PC-3 (cell line): ENCODE results near the gene ZSWIM8.

Experiments used
- EZH2 ChIP-seq: fragments of 300-600 bp; sonication (generic); IDR thresholded peaks from one replicate; pipeline ENCODE4 v1.6.1; 2017; ENCODE audit warnings: antibody characterized with exemption, mild to moderate bottlenecking, low read length; ENCODE audit not compliant: unreplicated experiment
- TF ChIP-seq, protein P1 (sequence below): fragments of 300-600 bp; sonication (generic); conservative IDR thresholded peaks from 2 replicates; pipeline ENCODE4 v1.5.1; 2017; ENCODE audit warnings: antibody characterized with exemption, low read depth, mild to moderate bottlenecking, low read length

DNA sequence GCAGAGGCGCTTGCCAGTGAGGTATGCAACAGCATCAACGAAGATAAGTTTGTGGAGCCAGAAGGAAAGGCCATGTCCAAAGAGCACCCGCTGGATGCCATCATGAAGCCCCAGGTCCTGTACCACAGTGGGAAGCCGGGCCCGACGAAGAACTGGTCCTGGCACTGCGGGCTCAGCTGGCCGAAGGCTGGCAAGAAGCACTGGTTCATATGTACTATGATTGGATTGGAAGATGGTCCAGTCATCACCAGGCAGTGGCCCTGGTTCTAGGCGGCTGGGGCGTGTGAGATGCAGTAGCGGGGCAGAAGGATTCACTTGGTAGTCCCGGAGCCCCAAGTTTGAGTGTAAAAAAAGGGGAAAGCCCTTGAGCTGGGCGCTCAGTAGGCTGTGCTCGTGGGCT is 22.1 kb downstream of the ZSWIM8 start:
- TF ChIP-seq, protein P1, sequence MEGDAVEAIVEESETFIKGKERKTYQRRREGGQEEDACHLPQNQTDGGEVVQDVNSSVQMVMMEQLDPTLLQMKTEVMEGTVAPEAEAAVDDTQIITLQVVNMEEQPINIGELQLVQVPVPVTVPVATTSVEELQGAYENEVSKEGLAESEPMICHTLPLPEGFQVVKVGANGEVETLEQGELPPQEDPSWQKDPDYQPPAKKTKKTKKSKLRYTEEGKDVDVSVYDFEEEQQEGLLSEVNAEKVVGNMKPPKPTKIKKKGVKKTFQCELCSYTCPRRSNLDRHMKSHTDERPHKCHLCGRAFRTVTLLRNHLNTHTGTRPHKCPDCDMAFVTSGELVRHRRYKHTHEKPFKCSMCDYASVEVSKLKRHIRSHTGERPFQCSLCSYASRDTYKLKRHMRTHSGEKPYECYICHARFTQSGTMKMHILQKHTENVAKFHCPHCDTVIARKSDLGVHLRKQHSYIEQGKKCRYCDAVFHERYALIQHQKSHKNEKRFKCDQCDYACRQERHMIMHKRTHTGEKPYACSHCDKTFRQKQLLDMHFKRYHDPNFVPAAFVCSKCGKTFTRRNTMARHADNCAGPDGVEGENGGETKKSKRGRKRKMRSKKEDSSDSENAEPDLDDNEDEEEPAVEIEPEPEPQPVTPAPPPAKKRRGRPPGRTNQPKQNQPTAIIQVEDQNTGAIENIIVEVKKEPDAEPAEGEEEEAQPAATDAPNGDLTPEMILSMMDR: no peak
- TF ChIP-seq EZH2: no peak
